T-cell (primary cell): ENCODE results near the gene SOX6. TPM values are rescaled to one million over a fixed set of nuclear protein-coding genes. Genes with fewer than 3 reads are reported as not detected.

Experiments used
- ATAC-seq, 4 experiments: fragments of 200-7000 bp in 3 of 4; fragments of 150-1000 bp in 1 of 4; cut with Tn5 transposase; replicated peaks in 1 of 4; 1 replicate in 3 of 4; 2 replicates in 1 of 4; pipeline ENCODE4 v1.10.0; 2021; ENCODE audit warnings: moderate library complexity in 3 of 4, mild to moderate bottlenecking in 2 of 4, moderate number of reproducible peaks in 1 of 4
- CTCF ChIA-PET, 2 donors: fragments of 300-600 bp; sonication (Branson Sonifier 250); formaldehyde crosslinking; loops; one replicate each; lab custom pipeline; 2022; ENCODE audit warnings: antibody characterized with exemption in 2 of 2; lab: Charles Lee
- POLR2A ChIA-PET, 2 donors: fragments of 300-600 bp; sonication (Branson Sonifier 250); formaldehyde crosslinking; loops; one replicate each; lab custom pipeline; 2022; ENCODE audit warnings: antibody characterized with exemption in 2 of 2; lab: Charles Lee
- DNase-seq, 35 experiments: peaks; one replicate each; pipeline versions ENCODE4 v3.0.0 to v3.0.0-alpha.2; 2013 to 2023
- H3K27ac ChIP-seq: one replicate; pipeline ENCODE4 v1.5.1; 2013; ENCODE audit warnings: low read length
- H3K27me3 ChIP-seq, 2 experiments: replicated peaks in 1 of 2; 1 replicate in 1 of 2; 2 replicates in 1 of 2; pipeline versions ENCODE4 v1.6.1 to v1.7.0; 2013; ENCODE audit warnings: low read length in 1 of 2, mixed read lengths in 1 of 2; ENCODE audit not compliant: control insufficient read depth in 2 of 2, insufficient read depth in 2 of 2; ENCODE audit errors: extremely low read depth in 1 of 2
- H3K36me3 ChIP-seq, 2 donors: 1 replicate in 1 of 2; 2 replicates in 1 of 2; pipeline versions ENCODE4 v1.6.1 to v1.7.0; 2013; ENCODE audit warnings: low read length in 1 of 2; ENCODE audit not compliant: control insufficient read depth in 2 of 2, insufficient read depth in 1 of 2; ENCODE audit errors: extremely low read depth in 1 of 2
- H3K4me1 ChIP-seq, 2 experiments: 1 replicate in 1 of 2; 2 replicates in 1 of 2; pipeline versions ENCODE4 v1.6.1 to v1.7.0; 2013; ENCODE audit warnings: low read length in 2 of 2, mixed read lengths in 1 of 2; ENCODE audit not compliant: insufficient read depth in 2 of 2, control insufficient read depth in 1 of 2; ENCODE audit errors: extremely low read depth in 1 of 2
- H3K4me3 ChIP-seq, 2 donors: 1 replicate in 1 of 2; 2 replicates in 1 of 2; pipeline versions ENCODE4 v1.5.1 to v1.7.0; 2013; ENCODE audit warnings: mild to moderate bottlenecking in 2 of 2, low read length in 1 of 2, moderate library complexity in 1 of 2; ENCODE audit not compliant: control insufficient read depth in 1 of 2; ENCODE audit errors: extremely low read depth in 1 of 2
- H3K9me3 ChIP-seq: 2 replicates; pipeline ENCODE4 v1.7.0; 2013
- H3K27ac Mint-ChIP-seq, 2 donors: one replicate each; pipeline ENCODE4 v1.8.0; 2020 to 2021; ENCODE audit warnings: mild to moderate bottlenecking in 2 of 2, mixed read lengths in 2 of 2
- H3K27me3 Mint-ChIP-seq, 2 donors: one replicate each; pipeline ENCODE4 v1.8.0; 2021 to 2022; ENCODE audit warnings: mixed read lengths in 2 of 2
- H3K36me3 Mint-ChIP-seq: one replicate; pipeline ENCODE4 v1.8.0; 2021; ENCODE audit warnings: mixed read lengths
- H3K4me1 Mint-ChIP-seq, 3 donors: one replicate each; pipeline ENCODE4 v1.8.0; 2020 to 2022; ENCODE audit warnings: mixed read lengths in 3 of 3, mild to moderate bottlenecking in 1 of 3
- H3K4me3 Mint-ChIP-seq, 3 donors: one replicate each; pipeline ENCODE4 v1.8.0; 2020 to 2022; ENCODE audit warnings: mild to moderate bottlenecking in 3 of 3, mixed read lengths in 3 of 3, moderate library complexity in 3 of 3
- H3K9me3 Mint-ChIP-seq, 3 donors: one replicate each; pipeline ENCODE4 v1.8.0; 2020 to 2022; ENCODE audit warnings: mixed read lengths in 3 of 3
- WGBS: methylation state at CpG from one replicate; pipeline ENCODE4 v1.1.5; 2013; ENCODE audit warnings: missing lambda C conversion rate; ENCODE audit not compliant: insufficient coverage; 5-methylcytosine and 5-hydroxymethylcytosine counted together
- total RNA-seq, 35 experiments: library from RNA in 6 of 35; stranded (reverse) in 6 of 35; fragments of 120-200 nt in 1 of 35; gene quantifications; one replicate each; pipeline versions ENCODE4 v1.2.1 to v1.2.4 and lab custom pipeline; 2013 to 2026

The SOX6 gene
- total RNA-seq, 5 donors from 2014 or later (not counting 1 experiment from before 2014, with no cell fraction given) = 0.16 TPM; not detected in 4

DNA sequence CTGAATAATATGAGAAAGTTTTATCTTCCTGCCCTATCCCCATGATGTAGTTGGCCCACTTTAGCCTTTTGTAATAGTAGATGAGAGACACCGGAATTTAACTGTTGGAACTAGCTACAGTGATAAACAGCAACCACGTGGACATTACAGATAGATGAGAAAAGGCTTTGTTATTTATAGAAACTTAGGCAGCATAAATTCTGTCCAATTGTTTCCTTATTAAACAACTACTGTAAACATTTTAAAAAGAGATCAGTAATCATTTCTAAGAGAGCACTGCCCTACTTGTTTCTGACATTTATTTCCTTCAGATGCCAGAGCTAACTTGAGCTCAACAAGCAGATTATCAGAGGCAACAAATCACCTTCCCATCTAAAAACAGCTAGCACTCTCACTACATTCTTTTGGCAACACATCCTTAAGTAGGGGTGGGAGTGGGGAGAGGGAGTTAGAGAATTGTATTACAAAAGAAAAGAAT is 63.1 kb downstream of the SOX6 start:
- H3K4me3 Mint-ChIP-seq = no peak overlapping the region
- H3K9me3 ChIP-seq = no peaks in the 10 kb centered on the region
- H3K36me3 Mint-ChIP-seq = no peaks in the 10 kb centered on the region
- H3K9me3 Mint-ChIP-seq = peaks cover 2 to 11% (median 5%) of the 10 kb centered on the region in 3 donors
- DNase-seq = no peak
- CTCF ChIA-PET = no interaction called here
- WGBS = no CpG with 5 or more reads among the region's 2 CpGs
- no peaks in the 10 kb centered on the region for H3K4me1 ChIP-seq
- H3K27ac Mint-ChIP-seq = no peak overlapping the region
- H3K27ac ChIP-seq = no peak overlapping the region
- H3K36me3 ChIP-seq = no peaks in the 10 kb centered on the region
- no peak overlapping the region for H3K4me3 ChIP-seq
- no peaks in the 10 kb centered on the region for H3K27me3 ChIP-seq
- no peak for ATAC-seq
- POLR2A ChIA-PET = no interaction called here
- H3K27me3 Mint-ChIP-seq = no peaks in the 10 kb centered on the region
- no peaks in the 10 kb centered on the region for H3K4me1 Mint-ChIP-seq

- 85% methylated on average over 5 of the region's 8 CpGs for WGBS
- Mint-ChIP-seq H3K4me3 (no peak overlapping the region), H3K9me3 (peaks cover 2 to 11% (median 6%) of the 10 kb centered on the region in 3 donors), H3K27me3 (no peaks in the 10 kb centered on the region), H3K4me1 (no peaks in the 10 kb centered on the region), H3K27ac (no peak overlapping the region), H3K36me3 (no peaks in the 10 kb centered on the region)
- no peak for ATAC-seq
- Histone ChIP-seq H3K4me1 (no peaks in the 10 kb centered on the region), H3K27me3 (no peaks in the 10 kb centered on the region), H3K27ac (no peak overlapping the region), H3K9me3 (no peaks in the 10 kb centered on the region), H3K4me3 (no peak overlapping the region), H3K36me3 (no peaks in the 10 kb centered on the region)
- no peak for DNase-seq
- POLR2A ChIA-PET = no interaction called here
- CTCF ChIA-PET = no interaction called here
Observed at GRCh38 chr11:16292167-16292859, 64.0 kb downstream of the SOX6 start.

- Histone ChIP-seq H3K4me1 (no peaks in the 10 kb centered on the region), H3K36me3 (no peaks in the 10 kb centered on the region), H3K27me3 (no peaks in the 10 kb centered on the region), H3K9me3 (no peaks in the 10 kb centered on the region), H3K27ac (no peak overlapping the region), H3K4me3 (no peak overlapping the region)
- Mint-ChIP-seq H3K27ac (no peak overlapping the region), H3K4me1 (no peaks in the 10 kb centered on the region), H3K4me3 (no peak overlapping the region), H3K9me3 (peaks cover 2 to 11% (median 7%) of the 10 kb centered on the region in 3 donors), H3K27me3 (no peaks in the 10 kb centered on the region), H3K36me3 (no peaks in the 10 kb centered on the region)
- ChIA-PET CTCF (no interaction called here), POLR2A (no interaction called here)
- WGBS = no CpG with 5 or more reads among the region's 1 CpG
- ATAC-seq = no peak
- DNase-seq = no peak
Observed at GRCh38 chr11:16291729-16292128, 64.6 kb downstream of the SOX6 start.

DNA sequence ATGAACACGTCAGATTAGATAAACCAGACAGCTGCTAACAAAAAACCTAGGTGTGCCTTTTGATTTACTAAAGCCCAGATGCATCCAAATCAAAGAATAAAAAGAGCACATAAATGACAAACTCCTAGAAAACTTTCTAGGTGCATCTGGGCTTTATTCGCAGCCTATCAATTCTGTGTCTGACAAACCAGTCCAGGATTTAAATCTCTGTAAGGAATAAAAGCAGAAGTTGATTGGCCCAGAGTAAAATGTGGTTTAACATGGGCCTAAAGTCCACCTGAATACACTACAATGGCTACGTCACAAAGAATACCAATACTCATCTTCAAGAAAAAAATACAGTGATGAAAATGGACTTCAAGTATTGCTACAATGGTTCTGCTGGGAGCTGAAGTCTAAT is 66.8 kb downstream of the SOX6 start:
- no peaks in the 10 kb centered on the region for H3K4me1 ChIP-seq
- Mint-ChIP-seq H3K4me1 (no peaks in the 10 kb centered on the region), H3K36me3 (no peaks in the 10 kb centered on the region), H3K27ac (no peak overlapping the region), H3K27me3 (no peaks in the 10 kb centered on the region), H3K9me3 (peaks cover 2 to 11% (median 3%) of the 10 kb centered on the region in 3 donors), H3K4me3 (no peak overlapping the region)
- H3K9me3 ChIP-seq = no peaks in the 10 kb centered on the region
- ChIA-PET CTCF (no interaction called here), POLR2A (no interaction called here)
- no peak overlapping the region for H3K4me3 ChIP-seq
- WGBS = no CpG with 5 or more reads among the region's 3 CpGs
- DNase-seq (no peak), ATAC-seq (no peak)
- no peaks in the 10 kb centered on the region for H3K27me3 ChIP-seq
- H3K27ac ChIP-seq = no peak overlapping the region
- H3K36me3 ChIP-seq = no peaks in the 10 kb centered on the region

DNA sequence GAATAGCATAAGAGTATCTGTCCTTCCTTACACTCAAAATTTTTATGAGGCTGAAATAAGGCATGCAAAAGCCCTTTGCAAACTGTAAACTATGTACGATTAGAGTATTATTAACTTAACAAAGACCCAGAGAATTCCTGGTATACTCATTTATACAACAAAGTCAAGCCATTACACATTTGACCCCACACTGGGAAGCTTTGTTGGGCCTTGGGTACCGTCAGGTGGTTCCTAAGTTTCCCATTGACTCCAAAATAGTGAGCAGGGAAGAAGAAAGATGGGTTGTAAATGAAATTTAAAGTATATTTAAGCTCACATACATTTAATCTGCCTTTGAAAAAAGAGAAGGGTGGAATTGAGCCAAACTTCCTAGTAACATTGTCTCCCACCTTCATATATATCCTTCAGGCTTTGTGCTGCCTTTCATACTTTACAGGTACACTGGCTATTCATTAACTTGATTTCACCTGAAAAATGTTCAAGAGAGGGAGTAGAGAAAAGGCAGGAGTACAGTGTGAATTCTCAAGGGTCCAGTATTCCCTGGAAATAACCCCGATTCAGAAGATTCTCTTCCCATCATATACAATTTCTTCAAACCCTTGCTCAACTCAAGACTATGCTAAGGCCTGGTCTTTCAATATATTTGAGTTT is 68.6 kb downstream of the SOX6 start:
- no peaks in the 10 kb centered on the region for H3K27me3 Mint-ChIP-seq
- H3K4me3 Mint-ChIP-seq = no peak overlapping the region
- POLR2A ChIA-PET = no interaction called here
- H3K36me3 Mint-ChIP-seq = no peaks in the 10 kb centered on the region
- no peak overlapping the region for H3K27ac Mint-ChIP-seq
- Histone ChIP-seq H3K36me3 (no peaks in the 10 kb centered on the region), H3K27me3 (no peaks in the 10 kb centered on the region), H3K4me3 (no peak overlapping the region), H3K4me1 (no peaks in the 10 kb centered on the region), H3K9me3 (no peaks in the 10 kb centered on the region), H3K27ac (no peak overlapping the region)
- WGBS = no CpG with 5 or more reads among the region's 3 CpGs
- ATAC-seq (no peak), DNase-seq (no peak)
- H3K4me1 Mint-ChIP-seq = no peaks in the 10 kb centered on the region
- CTCF ChIA-PET = no interaction called here
- peaks cover 2 to 11% (median 3%) of the 10 kb centered on the region in 3 donors for H3K9me3 Mint-ChIP-seq

- Histone ChIP-seq H3K27ac (no peak overlapping the region), H3K27me3 (no peaks in the 10 kb centered on the region), H3K4me1 (no peaks in the 10 kb centered on the region), H3K36me3 (no peaks in the 10 kb centered on the region), H3K9me3 (no peaks in the 10 kb centered on the region), H3K4me3 (no peak overlapping the region)
- no peaks in the 10 kb centered on the region for H3K36me3 Mint-ChIP-seq
- H3K9me3 Mint-ChIP-seq = peaks cover 2 to 10% (median 3%) of the 10 kb centered on the region in 3 donors
- no peaks in the 10 kb centered on the region for H3K4me1 Mint-ChIP-seq
- no peak overlapping the region for H3K4me3 Mint-ChIP-seq
- ChIA-PET CTCF (no interaction called here), POLR2A (no interaction called here)
- 47% methylated on average over 3 of the region's 3 CpGs for whole genome bisulfite sequencing
- H3K27me3 Mint-ChIP-seq = no peaks in the 10 kb centered on the region
- no peak for ATAC-seq
- no peak overlapping the region for H3K27ac Mint-ChIP-seq
- DNase-seq = no peak
Observed at GRCh38 chr11:16286095-16286494, 70.3 kb downstream of the SOX6 start.
